HG02981 (cell line): ENCODE measurements around the gene POU4F1.

Experiments
- ATAC-seq: cut with Tn5 transposase; IDR thresholded peaks from one replicate; pipeline ENCODE4 v1.9.1; 2021; ENCODE audit warnings: mild to moderate bottlenecking, moderate library complexity; ENCODE audit not compliant: unreplicated experiment

POU4F1 gene

GRCh38 chr13:78593652-78594455, 9.5 kb downstream of the POU4F1 start:
- no peak for ATAC-seq

- no peak for ATAC-seq
Observed at GRCh38 chr13:78593129-78593528, 10.2 kb downstream of the POU4F1 start.

DNA sequence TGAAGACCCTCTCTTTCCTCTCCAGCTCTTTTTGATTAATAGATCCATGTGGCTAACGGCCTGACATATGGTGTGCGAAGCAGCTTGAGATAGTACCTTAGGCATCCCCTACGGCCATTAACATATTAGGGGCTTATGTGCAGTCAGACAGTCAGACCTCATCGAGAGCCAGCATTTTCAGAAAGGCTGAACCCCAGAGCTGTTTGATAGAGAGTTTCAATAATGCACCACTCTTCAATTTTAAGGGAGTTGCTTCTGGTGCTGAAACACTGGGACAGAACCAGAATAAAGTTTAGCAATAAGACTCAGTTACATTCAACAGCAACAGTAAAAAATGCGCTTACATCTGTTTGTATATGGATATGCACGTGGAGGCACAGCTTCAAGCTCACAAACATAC, 10.8 kb downstream of the POU4F1 start:
- no peak for ATAC-seq

GRCh38 chr13:78589206-78589605, 14.1 kb downstream of the POU4F1 start:
- ATAC-seq, result no peak

- ATAC-seq, result no peak
Observed at GRCh38 chr13:78587395-78587794, 16.0 kb downstream of the POU4F1 start.

DNA sequence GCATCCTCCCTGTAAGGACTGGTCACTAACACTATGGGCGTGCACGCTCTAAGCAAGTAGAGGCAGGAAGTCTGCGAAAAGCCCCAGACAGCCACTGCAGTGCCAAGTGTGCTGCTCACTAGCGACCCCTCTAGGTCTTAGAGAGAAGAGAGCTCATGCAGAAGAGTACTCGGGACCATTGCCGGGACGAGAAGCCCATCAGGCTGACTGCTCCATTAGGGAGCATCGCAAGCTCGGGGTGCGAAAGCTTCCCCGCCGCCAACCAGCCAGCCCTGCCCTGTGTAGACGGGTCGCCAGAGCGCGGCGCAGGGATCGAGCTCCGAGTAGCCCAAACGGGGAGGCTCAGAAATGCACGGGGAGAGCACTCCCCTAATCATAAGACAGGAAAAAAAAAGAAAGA, 16.6 kb downstream of the POU4F1 start:
- no peak for ATAC-seq

DNA sequence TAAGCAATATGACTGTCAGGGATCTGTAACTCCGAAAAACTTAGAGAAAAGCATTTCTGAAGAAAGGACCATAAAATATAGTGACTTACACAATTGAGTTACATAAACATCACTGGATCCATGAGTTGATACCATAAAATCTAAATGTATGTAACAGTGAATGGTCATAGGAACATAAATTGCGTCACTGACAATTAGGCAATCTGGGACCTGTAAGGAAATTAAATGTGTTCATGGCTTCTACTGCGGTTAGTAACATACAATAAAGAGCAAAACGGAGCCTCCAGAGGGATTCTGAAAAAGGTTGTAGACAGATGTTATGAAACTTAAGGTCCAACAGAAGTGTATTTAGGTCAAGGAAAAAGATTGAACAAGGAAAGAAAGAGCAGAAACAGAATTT, 27.1 kb downstream of the POU4F1 start:
- no peak for ATAC-seq

GRCh38 chr13:78572459-78572858, 30.9 kb downstream of the POU4F1 start:
- no peak for ATAC-seq

GRCh38 chr13:78569029-78569428, 34.3 kb downstream of the POU4F1 start:
- ATAC-seq, result no peak

GRCh38 chr13:78566631-78567030, 36.7 kb downstream of the POU4F1 start:
- no peak for ATAC-seq

- no peak for ATAC-seq
Observed at GRCh38 chr13:78562237-78562889, 41.0 kb downstream of the POU4F1 start.
